HL-60 (cell line): ENCODE results near the gene COG7.

ENCODE experiments used
- DNase-seq, 2 experiments: peaks; one replicate each; pipeline ENCODE4 v3.0.0-alpha.2; 2010 to 2020; ENCODE audit warnings: low read depth in 1 of 2, low spot score in 1 of 2
- H3K27ac ChIP-seq: fragments of 250-450 bp; sonication (Bioruptor Pico); replicated peaks from 2 replicates; pipeline ENCODE4 v1.5.1; 2020; ENCODE audit warnings: mild to moderate bottlenecking, moderate library complexity
- H3K27me3 ChIP-seq: fragments of 250-450 bp; sonication (Bioruptor Pico); 2 replicates; pipeline ENCODE4 v1.5.1; 2021; ENCODE audit warnings: mild to moderate bottlenecking, moderate library complexity; ENCODE audit not compliant: insufficient read depth, poor library complexity, severe bottlenecking
- H3K4me3 ChIP-seq: replicated peaks from 2 replicates; pipeline ENCODE4 v1.5.1; 2011; ENCODE audit warnings: mild to moderate bottlenecking, control low read depth, low read length; ENCODE audit not compliant: insufficient read depth
- CTCF ChIP-seq: IDR thresholded peaks from one replicate; pipeline ENCODE4 v1.5.1; 2011; ENCODE audit warnings: low read length, control low read depth, inconsistent platforms; ENCODE audit not compliant: insufficient read depth
- GABPA ChIP-seq: IDR thresholded peaks from 2 replicates; pipeline ENCODE4 v1.6.1; 2012; ENCODE audit warnings: low read depth
- POLR2AphosphoS5 ChIP-seq: IDR thresholded peaks from 2 replicates; pipeline ENCODE4 v1.6.1; 2012; ENCODE audit warnings: low read depth
- REST ChIP-seq: IDR thresholded peaks from 2 replicates; pipeline ENCODE4 v1.6.1; 2012; ENCODE audit warnings: low read depth; ENCODE audit not compliant: insufficient replicate concordance
- SPI1 ChIP-seq: IDR thresholded peaks from 2 replicates; pipeline ENCODE4 v1.6.1; 2012; ENCODE audit warnings: low read depth, mild to moderate bottlenecking, borderline replicate concordance

Gene COG7

GRCh38 chr16:23414731-23415130 lies 38.3 kb downstream of the COG7 start:
- TF ChIP-seq CTCF = no peak
- TF ChIP-seq GABPA = no peak
- no peak for TF ChIP-seq REST
- no peak for TF ChIP-seq POLR2AphosphoS5
- TF ChIP-seq SPI1 = no peak
- no peaks in the 10 kb centered on the region for H3K27me3 ChIP-seq
- DNase-seq = no peak
- no peak overlapping the region for H3K4me3 ChIP-seq
- H3K27ac ChIP-seq = no peak overlapping the region

- DNase-seq = no peak
- TF ChIP-seq REST (no peak), GABPA (no peak), SPI1 (no peak), CTCF (no peak), POLR2AphosphoS5 (no peak)
- no peak overlapping the region for H3K27ac ChIP-seq
- no peak overlapping the region for H3K4me3 ChIP-seq
- no peaks in the 10 kb centered on the region for H3K27me3 ChIP-seq
Observed at GRCh38 chr16:23410176-23410575, 42.8 kb downstream of the COG7 start.

GRCh38 chr16:23409522-23409921 lies 43.5 kb downstream of the COG7 start:
- DNase-seq = no peak
- H3K27me3 ChIP-seq = no peaks in the 10 kb centered on the region
- H3K4me3 ChIP-seq = no peak overlapping the region
- no peak overlapping the region for H3K27ac ChIP-seq
- TF ChIP-seq REST (no peak), GABPA (no peak), SPI1 (no peak), POLR2AphosphoS5 (no peak), CTCF (no peak)
